HepG2 (cell line): ENCODE results near the gene JMJD8. TPM values are rescaled to one million over a fixed set of nuclear protein-coding genes. Genes with fewer than 3 reads are reported as not detected.

Source experiments
- FIP1L1 ChIP-seq: fragments of 200-400 bp; formaldehyde crosslinking; IDR thresholded peaks from 2 replicates; pipeline ENCODE4 v1.6.1; 2018; ENCODE audit warnings: low read depth, mild to moderate bottlenecking, low read length, moderate library complexity, borderline replicate concordance; ENCODE audit not compliant: insufficient read depth
- GTF2F1 ChIP-seq: fragments of 150-350 bp; IDR thresholded peaks from 2 replicates; pipeline ENCODE4 v1.6.1; 2014; ENCODE audit warnings: low read length
- KAT2B ChIP-seq: fragments of 150-350 bp; IDR thresholded peaks from 2 replicates; pipeline ENCODE4 v1.6.1; 2014; ENCODE audit warnings: low read depth, low read length, borderline replicate concordance
- MEF2D ChIP-seq: sonication (generic); formaldehyde crosslinking; IDR thresholded peaks from 2 replicates; pipeline ENCODE4 v1.5.1; 2020; ENCODE audit warnings: mild to moderate bottlenecking, missing genetic modification reagents
- MIXL1 ChIP-seq: IDR thresholded peaks from 2 replicates; pipeline ENCODE4 v1.6.1; 2016
- MXD4 ChIP-seq: IDR thresholded peaks from 2 replicates; pipeline ENCODE4 v1.6.1; 2016; ENCODE audit warnings: mild to moderate bottlenecking, missing biosample characterization, missing genetic modification reagents
- PAWR ChIP-seq: sonication (generic); formaldehyde crosslinking; IDR thresholded peaks from 2 replicates; pipeline ENCODE4 v1.4.0; 2020; ENCODE audit warnings: missing genetic modification reagents, mild to moderate bottlenecking, borderline replicate concordance
- PAX8 ChIP-seq: sonication (generic); formaldehyde crosslinking; IDR thresholded peaks from 2 replicates; pipeline ENCODE4 v1.8.0; 2022; ENCODE audit warnings: mild to moderate bottlenecking, missing genetic modification reagents, borderline replicate concordance
- SMARCE1 ChIP-seq: fragments of 450-650 bp; IDR thresholded peaks from 2 replicates; pipeline ENCODE4 v1.6.1; 2017; ENCODE audit warnings: borderline replicate concordance
- SMC3 ChIP-seq: IDR thresholded peaks from 2 replicates; pipeline ENCODE4 v1.6.1; 2011; ENCODE audit warnings: low read length, improper control_type of control experiment
- ZMYM4 ChIP-seq: sonication (generic); formaldehyde crosslinking; IDR thresholded peaks from 2 replicates; pipeline ENCODE4 v1.8.1; 2023; ENCODE audit warnings: mild to moderate bottlenecking, missing genetic modification reagents
- ZNF20 ChIP-seq: sonication (generic); formaldehyde crosslinking; IDR thresholded peaks from 2 replicates; pipeline ENCODE4 v1.4.0; 2020; ENCODE audit warnings: mild to moderate bottlenecking, moderate library complexity, missing genetic modification reagents
- ZNF292 ChIP-seq: sonication (generic); formaldehyde crosslinking; IDR thresholded peaks from 2 replicates; pipeline ENCODE4 v1.8.1; 2022; ENCODE audit warnings: mild to moderate bottlenecking, low read depth, missing genetic modification reagents, borderline replicate concordance
- ZNF30 ChIP-seq: sonication (generic); formaldehyde crosslinking; IDR thresholded peaks from 2 replicates; pipeline ENCODE4 v1.5.0; 2020; ENCODE audit warnings: mild to moderate bottlenecking, missing genetic modification reagents
- ZNF329 ChIP-seq: sonication (generic); formaldehyde crosslinking; IDR thresholded peaks from 2 replicates; pipeline ENCODE4 v1.9.0; 2021; ENCODE audit warnings: low read depth, mild to moderate bottlenecking, missing genetic modification reagents
- ZNF572 ChIP-seq: sonication (generic); formaldehyde crosslinking; IDR thresholded peaks from 2 replicates; pipeline ENCODE4 v1.5.1; 2020; ENCODE audit warnings: mild to moderate bottlenecking, missing genetic modification reagents
- polyA plus RNA-seq, 8 experiments: library from polyadenylated mRNA; depleted of rRNA in 3 of 8; stranded (reverse) in 7 of 8; unstranded in 1 of 8; fragments of >200 nt; fragmentation: Illumina TruSeq in 4 of 8; extraction: Trizol in 4 of 8; gene quantifications; 2 replicates each; pipeline versions ENCODE4 v1.2.1 to v1.2.3, GENCODE V29; 2011 to 2016; ENCODE audit warnings: low read depth in 4 of 8, missing spikeins in 1 of 8, mixed read lengths in 1 of 8; ENCODE audit not compliant: insufficient read depth in 1 of 8
- total RNA-seq, 5 experiments: library from RNA; depleted of rRNA; stranded (reverse); fragments of >200 nt; fragmentation: Illumina TruSeq; extraction: Trizol; gene quantifications; 2 replicates each; pipeline ENCODE4 v1.2.3, GENCODE V29; 2016; ENCODE audit warnings: low read depth in 1 of 5
- TF ChIP-seq, protein P1 (sequence below): sonication (generic); formaldehyde crosslinking; IDR thresholded peaks from 2 replicates; pipeline ENCODE4 v1.9.0; 2021; ENCODE audit warnings: missing genetic modification reagents, mild to moderate bottlenecking, borderline replicate concordance
- TF ChIP-seq, protein P2 (sequence below): sonication (generic); formaldehyde crosslinking; IDR thresholded peaks from 2 replicates; pipeline ENCODE4 v1.4.0; 2020; ENCODE audit warnings: mild to moderate bottlenecking, missing genetic modification reagents
- TF ChIP-seq, protein P3 (sequence below): sonication (generic); formaldehyde crosslinking; IDR thresholded peaks from 2 replicates; pipeline ENCODE4 v1.5.0; 2020; ENCODE audit warnings: missing genetic modification reagents
- TF ChIP-seq, protein P4 (sequence below): sonication (generic); formaldehyde crosslinking; IDR thresholded peaks from 2 replicates; pipeline ENCODE4 v1.4.0; 2020; ENCODE audit warnings: missing genetic modification reagents
- TF ChIP-seq, protein P5 (sequence below), 2 experiments: fragments of 450-650 bp in 1 of 2; sonication (generic) in 1 of 2; formaldehyde crosslinking; IDR thresholded peaks; 2 replicates each; pipeline versions ENCODE4 v1.5.0 to v1.8.0; 2020 to 2022; ENCODE audit warnings: mild to moderate bottlenecking in 1 of 2, missing genetic modification reagents in 1 of 2

The JMJD8 gene
- total and polyA plus RNA-seq, 2 of the 13 experiments (the other 11 are each of a cell fraction or from before 2014, with no cell fraction given): 2.6 to 11.8 TPM

DNA sequence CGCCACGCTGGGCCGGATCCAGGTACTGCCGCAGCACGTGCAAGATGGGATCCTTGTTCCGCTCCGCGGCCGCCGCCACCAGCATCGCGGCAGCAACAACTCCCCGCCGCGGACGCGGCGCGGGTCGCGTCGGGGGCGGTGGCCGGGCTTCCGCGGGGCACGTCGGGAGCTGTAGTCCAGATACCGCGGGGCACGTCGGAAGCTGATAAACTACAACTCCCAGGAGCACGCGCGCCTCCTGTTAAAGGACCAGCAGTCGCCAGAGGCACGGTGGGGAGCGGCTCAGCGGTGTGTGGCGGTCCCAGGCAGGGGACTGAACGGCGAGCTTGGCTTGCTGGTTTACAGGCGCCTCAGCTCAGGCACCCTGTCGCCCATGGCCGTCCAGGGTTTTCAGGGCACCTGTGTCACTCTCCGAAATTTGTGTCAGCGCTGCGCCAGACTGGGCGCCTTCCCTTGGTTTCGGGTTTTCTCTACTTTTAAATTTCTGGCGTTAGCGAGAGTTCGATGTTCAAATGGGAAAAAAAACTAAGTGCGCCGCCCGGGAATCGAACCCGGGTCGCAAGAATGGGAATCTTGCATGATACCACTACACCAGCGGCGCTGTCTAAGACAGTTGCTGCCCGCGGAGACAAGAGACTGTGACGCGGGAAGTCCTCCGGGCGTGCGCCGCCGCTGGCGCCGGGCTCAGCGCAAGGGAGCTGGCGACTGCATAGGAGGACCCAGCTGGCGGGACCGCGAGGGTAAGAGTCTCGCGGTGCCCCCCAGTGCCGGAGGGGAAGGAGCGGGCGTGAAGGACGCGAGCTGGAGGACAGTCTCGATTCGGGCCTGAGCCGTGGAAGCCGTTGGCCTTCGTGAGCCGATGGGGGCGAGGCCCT is 47.7 kb downstream of the JMJD8 start, which contains the start of gene METTL26 (continued):
- TF ChIP-seq, protein P1, sequence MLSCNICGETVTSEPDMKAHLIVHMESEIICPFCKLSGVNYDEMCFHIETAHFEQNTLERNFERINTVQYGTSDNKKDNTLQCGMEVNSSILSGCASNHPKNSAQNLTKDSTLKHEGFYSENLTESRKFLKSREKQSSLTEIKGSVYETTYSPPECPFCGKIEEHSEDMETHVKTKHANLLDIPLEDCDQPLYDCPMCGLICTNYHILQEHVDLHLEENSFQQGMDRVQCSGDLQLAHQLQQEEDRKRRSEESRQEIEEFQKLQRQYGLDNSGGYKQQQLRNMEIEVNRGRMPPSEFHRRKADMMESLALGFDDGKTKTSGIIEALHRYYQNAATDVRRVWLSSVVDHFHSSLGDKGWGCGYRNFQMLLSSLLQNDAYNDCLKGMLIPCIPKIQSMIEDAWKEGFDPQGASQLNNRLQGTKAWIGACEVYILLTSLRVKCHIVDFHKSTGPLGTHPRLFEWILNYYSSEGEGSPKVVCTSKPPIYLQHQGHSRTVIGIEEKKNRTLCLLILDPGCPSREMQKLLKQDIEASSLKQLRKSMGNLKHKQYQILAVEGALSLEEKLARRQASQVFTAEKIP: no peak
- no peak for TF ChIP-seq ZMYM4
- TF ChIP-seq, protein P2, sequence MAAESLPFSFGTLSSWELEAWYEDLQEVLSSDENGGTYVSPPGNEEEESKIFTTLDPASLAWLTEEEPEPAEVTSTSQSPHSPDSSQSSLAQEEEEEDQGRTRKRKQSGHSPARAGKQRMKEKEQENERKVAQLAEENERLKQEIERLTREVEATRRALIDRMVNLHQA (CRISPR knock-in tag): no peak
- TF ChIP-seq ZNF572 (CRISPR knock-in tag): no peak
- no peak for TF ChIP-seq KAT2B
- no peak for TF ChIP-seq SMC3
- TF ChIP-seq MXD4 (CRISPR knock-in tag): peak; percentile 93
- no peak for TF ChIP-seq ZNF292 (CRISPR knock-in tag)
- no peak for TF ChIP-seq ZNF20 (CRISPR knock-in tag)
- peak; percentile 65; the same call in 1 of the 2 replicates for TF ChIP-seq ZNF329 (CRISPR knock-in tag)
- TF ChIP-seq, protein P3, sequence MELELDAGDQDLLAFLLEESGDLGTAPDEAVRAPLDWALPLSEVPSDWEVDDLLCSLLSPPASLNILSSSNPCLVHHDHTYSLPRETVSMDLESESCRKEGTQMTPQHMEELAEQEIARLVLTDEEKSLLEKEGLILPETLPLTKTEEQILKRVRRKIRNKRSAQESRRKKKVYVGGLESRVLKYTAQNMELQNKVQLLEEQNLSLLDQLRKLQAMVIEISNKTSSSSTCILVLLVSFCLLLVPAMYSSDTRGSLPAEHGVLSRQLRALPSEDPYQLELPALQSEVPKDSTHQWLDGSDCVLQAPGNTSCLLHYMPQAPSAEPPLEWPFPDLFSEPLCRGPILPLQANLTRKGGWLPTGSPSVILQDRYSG: no peak
- TF ChIP-seq MIXL1 (CRISPR knock-in tag): no peak
- TF ChIP-seq FIP1L1: no peak; the same call in 1 of the 2 replicates
- TF ChIP-seq, protein P4, sequence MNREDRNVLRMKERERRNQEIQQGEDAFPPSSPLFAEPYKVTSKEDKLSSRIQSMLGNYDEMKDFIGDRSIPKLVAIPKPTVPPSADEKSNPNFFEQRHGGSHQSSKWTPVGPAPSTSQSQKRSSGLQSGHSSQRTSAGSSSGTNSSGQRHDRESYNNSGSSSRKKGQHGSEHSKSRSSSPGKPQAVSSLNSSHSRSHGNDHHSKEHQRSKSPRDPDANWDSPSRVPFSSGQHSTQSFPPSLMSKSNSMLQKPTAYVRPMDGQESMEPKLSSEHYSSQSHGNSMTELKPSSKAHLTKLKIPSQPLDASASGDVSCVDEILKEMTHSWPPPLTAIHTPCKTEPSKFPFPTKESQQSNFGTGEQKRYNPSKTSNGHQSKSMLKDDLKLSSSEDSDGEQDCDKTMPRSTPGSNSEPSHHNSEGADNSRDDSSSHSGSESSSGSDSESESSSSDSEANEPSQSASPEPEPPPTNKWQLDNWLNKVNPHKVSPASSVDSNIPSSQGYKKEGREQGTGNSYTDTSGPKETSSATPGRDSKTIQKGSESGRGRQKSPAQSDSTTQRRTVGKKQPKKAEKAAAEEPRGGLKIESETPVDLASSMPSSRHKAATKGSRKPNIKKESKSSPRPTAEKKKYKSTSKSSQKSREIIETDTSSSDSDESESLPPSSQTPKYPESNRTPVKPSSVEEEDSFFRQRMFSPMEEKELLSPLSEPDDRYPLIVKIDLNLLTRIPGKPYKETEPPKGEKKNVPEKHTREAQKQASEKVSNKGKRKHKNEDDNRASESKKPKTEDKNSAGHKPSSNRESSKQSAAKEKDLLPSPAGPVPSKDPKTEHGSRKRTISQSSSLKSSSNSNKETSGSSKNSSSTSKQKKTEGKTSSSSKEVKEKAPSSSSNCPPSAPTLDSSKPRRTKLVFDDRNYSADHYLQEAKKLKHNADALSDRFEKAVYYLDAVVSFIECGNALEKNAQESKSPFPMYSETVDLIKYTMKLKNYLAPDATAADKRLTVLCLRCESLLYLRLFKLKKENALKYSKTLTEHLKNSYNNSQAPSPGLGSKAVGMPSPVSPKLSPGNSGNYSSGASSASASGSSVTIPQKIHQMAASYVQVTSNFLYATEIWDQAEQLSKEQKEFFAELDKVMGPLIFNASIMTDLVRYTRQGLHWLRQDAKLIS (CRISPR knock-in tag): no peak
- TF ChIP-seq ZNF30 (CRISPR knock-in tag): 0 out of 2 replicates have a peak, but pooled peaks have one; percentile 54
- no peak for TF ChIP-seq PAWR (CRISPR knock-in tag)
- TF ChIP-seq, protein P5, sequence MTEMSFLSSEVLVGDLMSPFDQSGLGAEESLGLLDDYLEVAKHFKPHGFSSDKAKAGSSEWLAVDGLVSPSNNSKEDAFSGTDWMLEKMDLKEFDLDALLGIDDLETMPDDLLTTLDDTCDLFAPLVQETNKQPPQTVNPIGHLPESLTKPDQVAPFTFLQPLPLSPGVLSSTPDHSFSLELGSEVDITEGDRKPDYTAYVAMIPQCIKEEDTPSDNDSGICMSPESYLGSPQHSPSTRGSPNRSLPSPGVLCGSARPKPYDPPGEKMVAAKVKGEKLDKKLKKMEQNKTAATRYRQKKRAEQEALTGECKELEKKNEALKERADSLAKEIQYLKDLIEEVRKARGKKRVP (CRISPR knock-in tag; IDR thresholded peaks at IDR 0.05): peak in 1 of 2 experiments; percentile 73; a peak in 1 of 4 replicates
- no peak for TF ChIP-seq SMARCE1
- TF ChIP-seq GTF2F1: no peak
- TF ChIP-seq MEF2D (CRISPR knock-in tag): 0 out of 2 replicates have a peak, but pooled peaks have one; percentile 20
- peak; percentile 77; the same call in 1 of the 2 replicates for TF ChIP-seq PAX8 (CRISPR knock-in tag)
